Measurements from ENCODE around the gene HEATR5A. TPM values are rescaled to one million over a fixed set of nuclear protein-coding genes. Genes with fewer than 3 reads are reported as not detected.

The HEATR5A gene
- total and polyA plus RNA-seq, 9 of the 15 experiments (the other 6 are each of a cell fraction or from before 2014, with no cell fraction given): 8.0 to 50.9 (median 23.0) TPM

DNA sequence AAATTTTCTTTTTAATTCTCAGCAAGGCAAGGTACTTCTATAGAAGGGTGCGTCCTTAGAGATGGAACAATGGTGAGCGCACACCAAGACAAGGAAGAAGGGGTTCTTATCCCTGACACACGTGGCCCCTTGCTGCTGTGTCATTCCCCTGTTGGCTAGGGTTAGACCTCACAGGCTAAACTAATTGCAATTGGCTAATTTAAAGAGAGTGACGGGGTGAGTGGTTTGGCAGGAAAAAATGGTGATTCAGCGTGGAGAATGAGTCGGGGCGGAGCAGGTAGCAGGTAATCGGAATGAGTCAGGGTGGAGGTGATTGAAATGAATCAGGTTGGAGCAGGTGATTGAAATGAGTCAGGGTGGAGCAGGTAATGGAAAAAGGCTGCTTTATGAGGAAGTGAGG, 176.5 kb downstream of the HEATR5A start (continued):
- TF ChIP-seq, protein P1, sequence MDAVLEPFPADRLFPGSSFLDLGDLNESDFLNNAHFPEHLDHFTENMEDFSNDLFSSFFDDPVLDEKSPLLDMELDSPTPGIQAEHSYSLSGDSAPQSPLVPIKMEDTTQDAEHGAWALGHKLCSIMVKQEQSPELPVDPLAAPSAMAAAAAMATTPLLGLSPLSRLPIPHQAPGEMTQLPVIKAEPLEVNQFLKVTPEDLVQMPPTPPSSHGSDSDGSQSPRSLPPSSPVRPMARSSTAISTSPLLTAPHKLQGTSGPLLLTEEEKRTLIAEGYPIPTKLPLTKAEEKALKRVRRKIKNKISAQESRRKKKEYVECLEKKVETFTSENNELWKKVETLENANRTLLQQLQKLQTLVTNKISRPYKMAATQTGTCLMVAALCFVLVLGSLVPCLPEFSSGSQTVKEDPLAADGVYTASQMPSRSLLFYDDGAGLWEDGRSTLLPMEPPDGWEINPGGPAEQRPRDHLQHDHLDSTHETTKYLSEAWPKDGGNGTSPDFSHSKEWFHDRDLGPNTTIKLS (IDR thresholded peaks at IDR 0.05; ENCODE audit: borderline replicate concordance, low read depth): 0 out of 2 replicates have a peak, but pooled peaks have one; percentile 26
- TF ChIP-seq, protein P2, sequence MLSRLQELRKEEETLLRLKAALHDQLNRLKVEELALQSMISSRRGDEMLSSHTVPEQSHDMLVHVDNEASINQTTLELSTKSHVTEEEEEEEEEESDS (CRISPR knock-in tag; IDR thresholded peaks at IDR 0.05): no peak
- TF ChIP-seq MAFF (IDR thresholded peaks at IDR 0.05; ENCODE audit: low read length) (peak; percentile 65), DNMT1 (IDR thresholded peaks at IDR 0.05) (no peak), NR2C1 (IDR thresholded peaks at IDR 0.05) (no peak), NR2C1 (tag; IDR thresholded peaks at IDR 0.05) (no peak), RBBP5 (IDR thresholded peaks at IDR 0.05; ENCODE audit: borderline replicate concordance, insufficient read depth, low read length, poor library complexity, severe bottlenecking) (no peak), L3MBTL2 (IDR thresholded peaks at IDR 0.05) (peak; percentile 80), SNRNP70 (optimal IDR thresholded peaks at IDR 0.05; ENCODE audit: low read depth, low read length) (no peak), ELF4 (CRISPR knock-in tag; IDR thresholded peaks at IDR 0.05) (no peak), ZEB2 (IDR thresholded peaks at IDR 0.05) (peak; percentile 94), ZNF551 (CRISPR knock-in tag; IDR thresholded peaks at IDR 0.05) (no peak), ZNF696 (CRISPR knock-in tag; conservative IDR thresholded peaks at IDR 0.05) (no peak), HOXB6 (CRISPR knock-in tag; IDR thresholded peaks at IDR 0.05; ENCODE audit: borderline replicate concordance) (no peak), RB1 (IDR thresholded peaks at IDR 0.05; ENCODE audit: low read depth) (no peak), ZNF41 (CRISPR knock-in tag; conservative IDR thresholded peaks at IDR 0.05) (no peak), ZZZ3 (IDR thresholded peaks at IDR 0.05) (no peak), ZSCAN29 (IDR thresholded peaks at IDR 0.05) (no peak), FIP1L1 (IDR thresholded peaks at IDR 0.05; ENCODE audit: low read depth, low read length, poor library complexity, severe bottlenecking) (no peak), NFIC (IDR thresholded peaks at IDR 0.05) (0 out of 2 replicates have a peak, but pooled peaks have one; percentile 13), ATF1 (CRISPR knock-in tag; IDR thresholded peaks at IDR 0.05) (no peak), ATF1 (tag; IDR thresholded peaks at IDR 0.05) (peak; percentile 34), MED1 (CRISPR knock-in tag; IDR thresholded peaks at IDR 0.05; ENCODE audit: borderline replicate concordance) (no peak), ZNF778 (CRISPR knock-in tag; IDR thresholded peaks at IDR 0.05) (no peak), RAD51 (IDR thresholded peaks at IDR 0.05; ENCODE audit: borderline replicate concordance, low read depth) (peak; percentile 36; the same call in 1 of the 2 replicates), MYC (IDR thresholded peaks at IDR 0.05; ENCODE audit: low read depth, low read length) (peak; percentile 84), MYC (CRISPR knock-in tag; IDR thresholded peaks at IDR 0.05; ENCODE audit: borderline replicate concordance, low read depth) (no peak), TBL1XR1 (IDR thresholded peaks at IDR 0.05; ENCODE audit: low read length in 2 of 2) (no peak)
- TF ChIP-seq, protein P3, sequence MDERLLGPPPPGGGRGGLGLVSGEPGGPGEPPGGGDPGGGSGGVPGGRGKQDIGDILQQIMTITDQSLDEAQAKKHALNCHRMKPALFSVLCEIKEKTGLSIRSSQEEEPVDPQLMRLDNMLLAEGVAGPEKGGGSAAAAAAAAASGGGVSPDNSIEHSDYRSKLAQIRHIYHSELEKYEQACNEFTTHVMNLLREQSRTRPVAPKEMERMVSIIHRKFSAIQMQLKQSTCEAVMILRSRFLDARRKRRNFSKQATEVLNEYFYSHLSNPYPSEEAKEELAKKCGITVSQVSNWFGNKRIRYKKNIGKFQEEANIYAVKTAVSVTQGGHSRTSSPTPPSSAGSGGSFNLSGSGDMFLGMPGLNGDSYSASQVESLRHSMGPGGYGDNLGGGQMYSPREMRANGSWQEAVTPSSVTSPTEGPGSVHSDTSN (CRISPR knock-in tag; IDR thresholded peaks at IDR 0.05; ENCODE audit: low read depth): no peak
- TF ChIP-seq, protein P3 (tag; conservative IDR thresholded peaks at IDR 0.05; ENCODE audit: low read depth): peak; percentile 41; the same call in 1 of the 2 replicates
